ENCODE results near the gene KCNH8. TPM values are rescaled to one million over a fixed set of nuclear protein-coding genes. Genes with fewer than 3 reads are reported as not detected.

The KCNH8 gene
- total and polyA plus RNA-seq, 2 donors (not counting 1 experiment from before 2014, with no cell fraction given) = under 0.01 TPM; not detected in 1

GRCh38 chr3:19476281-19476680, 328.0 kb downstream of the KCNH8 start:
- H3K4me3 ChIP-seq (replicated peaks in 1 of 4; ENCODE audit: control extremely low read depth in 1 of 4, insufficient read depth in 1 of 4, low read depth in 3 of 4, low read length in 4 of 4) = no peak overlapping the region
- H3K79me2 ChIP-seq (ENCODE audit: control insufficient read depth, insufficient read depth, low read length) = no peaks in the 10 kb centered on the region
- H3K9me3 ChIP-seq (ENCODE audit: control insufficient read depth, insufficient read depth, low read depth, low read length) = no peaks in the 10 kb centered on the region
- H3K27me3 ChIP-seq (ENCODE audit: control insufficient read depth, insufficient read depth, low read length) = no peaks in the 10 kb centered on the region
- no peaks in the 10 kb centered on the region for H3K36me3 ChIP-seq (ENCODE audit: control insufficient read depth, insufficient read depth, low read length)
- no peak for DNase-seq (ENCODE audit: low read depth in 2 of 2)
- no peak overlapping the region for H3K27ac ChIP-seq (ENCODE audit: insufficient read depth, low read length)
- H3K9ac ChIP-seq (ENCODE audit: insufficient read depth, low read length) = no peak overlapping the region
- no peak for TF ChIP-seq EZH2 (IDR thresholded peaks at IDR 0.05; ENCODE audit: low read length, missing control alignments)
- TF ChIP-seq CTCF (conservative IDR thresholded peaks at IDR 0.05 in 1 of 2, IDR thresholded peaks at IDR 0.05 in 1 of 2; ENCODE audit: low read depth in 1 of 2, low read length in 2 of 2) = no peak
- no peak overlapping the region for H2AFZ ChIP-seq (ENCODE audit: low read length)
- no peaks in the 10 kb centered on the region for H3K4me1 ChIP-seq (ENCODE audit: control insufficient read depth, extremely low read depth, insufficient read depth, low read length)
- H4K20me1 ChIP-seq (ENCODE audit: control insufficient read depth, extremely low read depth, insufficient read depth, low read length) = no peaks in the 10 kb centered on the region
- no peak overlapping the region for H3K4me2 ChIP-seq (ENCODE audit: extremely low read depth, insufficient read depth, low read length)

- no peaks in the 10 kb centered on the region for H3K4me1 ChIP-seq (ENCODE audit: control insufficient read depth, extremely low read depth, insufficient read depth, low read length)
- H2AFZ ChIP-seq (ENCODE audit: low read length) = no peak overlapping the region
- H4K20me1 ChIP-seq (ENCODE audit: control insufficient read depth, extremely low read depth, insufficient read depth, low read length) = no peaks in the 10 kb centered on the region
- H3K79me2 ChIP-seq (ENCODE audit: control insufficient read depth, insufficient read depth, low read length) = no peaks in the 10 kb centered on the region
- DNase-seq (ENCODE audit: low read depth in 2 of 2) = no peak
- TF ChIP-seq EZH2 (IDR thresholded peaks at IDR 0.05; ENCODE audit: low read length, missing control alignments) (no peak), CTCF (conservative IDR thresholded peaks at IDR 0.05 in 1 of 2, IDR thresholded peaks at IDR 0.05 in 1 of 2; ENCODE audit: low read depth in 1 of 2, low read length in 2 of 2) (no peak)
- no peaks in the 10 kb centered on the region for H3K9me3 ChIP-seq (ENCODE audit: control insufficient read depth, insufficient read depth, low read depth, low read length)
- no peak overlapping the region for H3K27ac ChIP-seq (ENCODE audit: insufficient read depth, low read length)
- H3K27me3 ChIP-seq (ENCODE audit: control insufficient read depth, insufficient read depth, low read length) = no peaks in the 10 kb centered on the region
- H3K4me3 ChIP-seq (replicated peaks in 1 of 4; ENCODE audit: control extremely low read depth in 1 of 4, insufficient read depth in 1 of 4, low read depth in 3 of 4, low read length in 4 of 4) = no peak overlapping the region
- no peak overlapping the region for H3K9ac ChIP-seq (ENCODE audit: insufficient read depth, low read length)
- no peak overlapping the region for H3K4me2 ChIP-seq (ENCODE audit: extremely low read depth, insufficient read depth, low read length)
- H3K36me3 ChIP-seq (ENCODE audit: control insufficient read depth, insufficient read depth, low read length) = no peaks in the 10 kb centered on the region
These were observed 337.0 kb downstream of the KCNH8 start for GRCh38 chr3:19485267-19485666.

GRCh38 chr3:19487386-19487785, 339.1 kb downstream of the KCNH8 start:
- Histone ChIP-seq H3K36me3 (ENCODE audit: control insufficient read depth, insufficient read depth, low read length) (no peaks in the 10 kb centered on the region), H3K4me3 (replicated peaks in 1 of 4; ENCODE audit: control extremely low read depth in 1 of 4, insufficient read depth in 1 of 4, low read depth in 3 of 4, low read length in 4 of 4) (no peak overlapping the region), H3K4me1 (ENCODE audit: control insufficient read depth, extremely low read depth, insufficient read depth, low read length) (no peaks in the 10 kb centered on the region), H3K9ac (ENCODE audit: insufficient read depth, low read length) (no peak overlapping the region), H2AFZ (ENCODE audit: low read length) (no peak overlapping the region), H3K27ac (ENCODE audit: insufficient read depth, low read length) (no peak overlapping the region), H3K79me2 (ENCODE audit: control insufficient read depth, insufficient read depth, low read length) (no peaks in the 10 kb centered on the region), H3K9me3 (ENCODE audit: control insufficient read depth, insufficient read depth, low read depth, low read length) (no peaks in the 10 kb centered on the region), H4K20me1 (ENCODE audit: control insufficient read depth, extremely low read depth, insufficient read depth, low read length) (no peaks in the 10 kb centered on the region), H3K4me2 (ENCODE audit: extremely low read depth, insufficient read depth, low read length) (no peak overlapping the region), H3K27me3 (ENCODE audit: control insufficient read depth, insufficient read depth, low read length) (no peaks in the 10 kb centered on the region)
- DNase-seq (ENCODE audit: low read depth in 2 of 2) = no peak
- TF ChIP-seq CTCF (conservative IDR thresholded peaks at IDR 0.05 in 1 of 2, IDR thresholded peaks at IDR 0.05 in 1 of 2; ENCODE audit: low read depth in 1 of 2, low read length in 2 of 2) = no peak
- no peak for TF ChIP-seq EZH2 (IDR thresholded peaks at IDR 0.05; ENCODE audit: low read length, missing control alignments)

Measured in fibroblast of lung (primary cell).